Subcutaneous adipose tissue (tissue), 4 donors: ENCODE measurements around the gene PTPRG. TPM values are rescaled to one million over a fixed set of nuclear protein-coding genes. Genes with fewer than 3 reads are reported as not detected.

Source experiments
- total RNA-seq, 4 donors: library from RNA; depleted of rRNA; stranded (reverse); fragments of >200 nt; gene quantifications; one replicate each; pipeline ENCODE4 v1.1.0, GENCODE V29; 2016
- TF ChIP-seq, protein P1 (sequence below): fragments of 450-650 bp; IDR thresholded peaks from one replicate; pipeline ENCODE4 v1.5.1; 2016; ENCODE audit warnings: low read depth, mild to moderate bottlenecking, control low read depth, antibody characterized with exemption, moderate library complexity

Gene PTPRG
- total RNA-seq, 4 donors from 2014 or later = 115 to 164 (median 159) TPM

GRCh38 chr3:61948699-61949305, 387.4 kb downstream of the PTPRG start:
- TF ChIP-seq, protein P1, sequence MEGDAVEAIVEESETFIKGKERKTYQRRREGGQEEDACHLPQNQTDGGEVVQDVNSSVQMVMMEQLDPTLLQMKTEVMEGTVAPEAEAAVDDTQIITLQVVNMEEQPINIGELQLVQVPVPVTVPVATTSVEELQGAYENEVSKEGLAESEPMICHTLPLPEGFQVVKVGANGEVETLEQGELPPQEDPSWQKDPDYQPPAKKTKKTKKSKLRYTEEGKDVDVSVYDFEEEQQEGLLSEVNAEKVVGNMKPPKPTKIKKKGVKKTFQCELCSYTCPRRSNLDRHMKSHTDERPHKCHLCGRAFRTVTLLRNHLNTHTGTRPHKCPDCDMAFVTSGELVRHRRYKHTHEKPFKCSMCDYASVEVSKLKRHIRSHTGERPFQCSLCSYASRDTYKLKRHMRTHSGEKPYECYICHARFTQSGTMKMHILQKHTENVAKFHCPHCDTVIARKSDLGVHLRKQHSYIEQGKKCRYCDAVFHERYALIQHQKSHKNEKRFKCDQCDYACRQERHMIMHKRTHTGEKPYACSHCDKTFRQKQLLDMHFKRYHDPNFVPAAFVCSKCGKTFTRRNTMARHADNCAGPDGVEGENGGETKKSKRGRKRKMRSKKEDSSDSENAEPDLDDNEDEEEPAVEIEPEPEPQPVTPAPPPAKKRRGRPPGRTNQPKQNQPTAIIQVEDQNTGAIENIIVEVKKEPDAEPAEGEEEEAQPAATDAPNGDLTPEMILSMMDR = no peak

DNA sequence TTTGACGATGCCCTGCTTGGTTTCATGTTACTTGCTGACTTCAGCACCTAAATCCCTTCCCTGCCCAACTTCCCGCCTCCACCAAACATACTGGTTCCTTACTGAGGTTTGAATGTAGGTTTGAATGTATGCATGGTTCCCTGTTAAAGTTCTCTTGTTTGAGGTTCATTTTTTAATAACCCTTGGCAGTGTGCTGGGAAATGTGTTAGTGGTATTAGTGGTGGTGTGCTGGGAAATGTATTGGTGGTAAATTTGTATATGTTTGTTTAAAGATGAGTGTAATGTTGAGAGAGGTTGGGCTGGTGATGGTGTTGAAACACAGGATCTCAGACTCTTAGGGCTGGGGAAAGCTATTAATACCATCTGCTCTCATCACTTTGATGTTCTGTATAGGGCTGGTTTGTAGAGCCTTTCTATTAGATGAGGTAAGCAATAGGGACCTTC, 392.7 kb downstream of the PTPRG start:
- TF ChIP-seq, protein P1 = no peak

DNA sequence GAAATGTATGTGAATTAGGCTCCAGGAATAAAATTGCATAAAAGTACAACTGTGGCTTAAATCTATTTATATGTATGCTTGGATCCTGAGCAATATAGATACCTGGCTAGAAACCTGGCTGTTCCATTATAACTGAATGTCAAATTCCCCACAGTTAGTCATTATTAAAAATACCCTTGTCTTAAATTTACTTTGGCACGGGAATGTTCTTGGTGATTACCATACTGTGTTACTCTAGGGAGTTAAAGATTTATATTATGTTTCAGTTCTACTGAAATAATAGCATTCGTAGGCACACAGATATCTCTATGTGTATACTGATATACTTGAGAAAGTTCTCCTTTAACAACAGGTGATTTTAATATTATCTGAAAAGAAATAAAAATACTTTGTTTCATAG, 394.1 kb downstream of the PTPRG start:
- TF ChIP-seq, protein P1 = no peak

DNA sequence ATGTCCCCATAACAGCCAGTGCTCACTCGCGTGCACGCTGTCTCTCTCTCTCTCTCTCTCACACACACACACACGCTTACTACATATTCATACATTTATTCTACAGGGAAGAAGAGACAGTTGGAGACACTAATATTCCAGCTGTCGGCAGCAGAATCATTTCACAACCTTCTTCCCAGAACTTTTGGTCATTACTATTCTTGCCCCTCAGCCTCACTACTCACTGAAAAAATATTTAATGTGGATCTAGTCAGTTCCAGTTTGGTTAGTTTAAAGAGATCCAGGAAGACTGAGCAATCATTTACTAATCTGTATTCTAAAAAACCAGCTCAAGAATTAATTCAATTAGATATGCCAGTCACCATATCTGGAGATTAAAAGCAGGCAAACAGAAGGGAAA, 394.9 kb downstream of the PTPRG start:
- TF ChIP-seq, protein P1 = no peak

- TF ChIP-seq, protein P1 = no peak
Observed at GRCh38 chr3:61957259-61957658, 395.9 kb downstream of the PTPRG start.

DNA sequence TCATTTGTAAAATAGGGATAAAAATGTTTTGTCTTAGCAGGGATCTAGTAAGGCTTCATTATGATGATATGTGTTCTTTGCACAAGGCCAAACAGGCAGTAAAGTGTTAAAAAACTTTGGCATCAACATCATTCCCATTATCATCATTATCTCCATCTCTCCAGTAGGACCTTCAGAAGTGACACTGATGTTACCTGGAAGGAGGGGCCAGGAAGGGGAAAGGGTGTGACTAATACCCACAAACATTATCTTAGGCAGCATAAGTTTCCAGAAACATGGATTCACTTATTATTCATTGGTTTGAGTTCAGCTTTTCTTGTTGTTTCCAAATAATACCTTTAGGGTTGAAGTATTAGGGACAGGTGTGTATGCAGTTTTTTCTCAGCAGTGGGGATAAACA, 399.6 kb downstream of the PTPRG start:
- TF ChIP-seq, protein P1 = no peak

GRCh38 chr3:61961900-61962299, 400.5 kb downstream of the PTPRG start:
- TF ChIP-seq, protein P1 = no peak
